GM21528 (cell line): ENCODE results near the gene MAP3K7CL.
"Not testable (repeated sequence)": the region's sequence is repeated elsewhere in the genome, so short reads cannot be mapped to it uniquely, and the experiment has no call there.

Experiments
- ATAC-seq: cut with Tn5 transposase; IDR thresholded peaks from one replicate; pipeline ENCODE4 v1.9.1; 2021; ENCODE audit warnings: mild to moderate bottlenecking, moderate library complexity; ENCODE audit not compliant: unreplicated experiment, low FRiP score

Gene MAP3K7CL

DNA sequence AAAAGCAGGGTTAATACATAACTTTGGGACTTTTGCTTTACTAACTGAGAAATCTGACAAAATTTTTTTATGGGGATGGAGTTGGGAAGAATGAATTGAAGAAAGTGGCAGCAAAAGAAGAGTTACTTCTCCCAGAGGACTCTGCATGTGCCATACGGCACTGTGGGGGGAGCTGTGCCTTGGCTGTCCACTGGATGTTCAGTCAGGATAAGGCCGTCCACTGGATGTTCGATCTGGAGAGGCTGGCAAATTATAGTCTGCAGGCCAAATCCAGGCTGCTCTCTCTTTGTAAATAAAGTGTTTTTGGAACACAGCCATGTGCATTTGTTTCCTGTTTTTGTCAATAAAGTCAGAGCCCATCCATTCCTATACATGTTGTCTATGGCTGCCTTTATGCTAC lies 4.5 kb upstream of the MAP3K7CL start:
- no peak for ATAC-seq

DNA sequence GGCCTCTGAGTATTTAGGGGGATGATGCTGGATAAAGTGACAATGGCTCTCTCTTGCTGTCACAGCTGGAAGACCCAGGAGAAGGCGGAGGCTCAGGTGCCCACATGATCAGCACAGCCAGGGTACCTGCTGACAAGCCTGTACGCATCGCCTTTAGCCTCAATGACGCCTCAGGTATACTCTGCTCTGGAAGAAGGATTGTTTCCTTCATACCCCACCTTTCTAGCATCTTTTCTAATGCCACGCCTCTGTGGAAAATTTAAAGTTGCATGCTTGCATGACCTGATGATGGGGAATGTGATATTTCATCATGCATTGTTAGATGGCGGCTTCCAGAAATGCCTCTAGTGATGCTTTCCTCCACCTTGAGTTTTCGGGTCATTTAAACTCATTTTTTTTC lies 2.8 kb downstream of the MAP3K7CL start:
- no peak for ATAC-seq

DNA sequence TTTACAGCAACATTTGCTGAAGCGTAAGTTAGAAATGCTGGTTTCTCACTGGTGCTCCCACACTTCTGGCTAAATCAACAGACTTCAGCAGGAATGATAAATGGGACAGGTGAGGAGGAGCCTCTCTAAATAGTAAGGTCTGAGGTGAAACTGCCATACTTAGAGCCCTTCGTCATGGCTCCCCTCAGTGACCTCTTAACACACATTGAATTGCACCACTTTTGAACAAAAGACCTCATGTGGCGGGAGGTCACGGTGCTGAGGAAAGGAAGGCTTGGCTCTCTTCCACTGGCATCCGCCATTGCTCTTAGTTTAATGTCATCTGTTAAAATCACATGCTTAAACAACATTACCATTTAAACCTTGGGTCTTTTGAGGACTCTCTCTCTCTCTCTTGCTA lies 3.4 kb downstream of the MAP3K7CL start:
- ATAC-seq: no peak

DNA sequence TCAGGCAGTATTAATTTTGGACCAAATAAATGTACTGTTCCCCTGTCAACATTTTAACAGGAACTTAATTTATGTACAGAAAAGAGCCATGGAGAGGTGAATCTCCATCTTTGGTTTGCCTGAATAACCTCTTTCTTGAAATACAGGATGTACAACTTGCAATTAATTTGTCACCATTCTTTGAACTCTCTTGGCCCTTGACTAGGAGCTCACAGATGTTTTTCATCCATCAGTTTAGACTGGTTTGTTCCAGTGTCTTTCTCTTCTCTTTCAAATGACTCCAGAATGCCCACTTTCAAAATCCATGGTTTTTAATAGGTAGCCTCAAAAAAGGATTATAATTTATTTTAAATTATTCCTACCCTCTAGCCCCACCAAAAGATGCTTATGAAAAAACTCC lies 5.0 kb downstream of the MAP3K7CL start:
- no peak for ATAC-seq

DNA sequence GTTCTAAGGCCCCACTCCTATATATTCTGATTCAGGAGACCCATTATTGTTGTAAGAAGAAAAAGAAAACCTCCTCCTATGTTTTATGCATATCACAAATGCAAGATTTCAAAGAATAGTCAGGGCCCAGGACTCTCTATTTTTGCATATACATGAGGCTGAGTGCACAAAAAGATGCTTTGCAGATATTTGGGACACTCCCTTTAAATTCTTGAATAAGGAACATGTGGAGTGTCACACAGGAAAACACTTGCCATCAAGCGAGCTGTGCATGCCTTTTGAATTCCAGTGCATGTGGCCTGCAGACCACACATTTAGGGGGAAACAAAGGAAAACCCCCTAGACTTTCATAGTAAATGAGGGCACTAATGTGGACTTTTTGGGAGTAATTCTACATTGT lies 5.6 kb downstream of the MAP3K7CL start:
- ATAC-seq: no peak

DNA sequence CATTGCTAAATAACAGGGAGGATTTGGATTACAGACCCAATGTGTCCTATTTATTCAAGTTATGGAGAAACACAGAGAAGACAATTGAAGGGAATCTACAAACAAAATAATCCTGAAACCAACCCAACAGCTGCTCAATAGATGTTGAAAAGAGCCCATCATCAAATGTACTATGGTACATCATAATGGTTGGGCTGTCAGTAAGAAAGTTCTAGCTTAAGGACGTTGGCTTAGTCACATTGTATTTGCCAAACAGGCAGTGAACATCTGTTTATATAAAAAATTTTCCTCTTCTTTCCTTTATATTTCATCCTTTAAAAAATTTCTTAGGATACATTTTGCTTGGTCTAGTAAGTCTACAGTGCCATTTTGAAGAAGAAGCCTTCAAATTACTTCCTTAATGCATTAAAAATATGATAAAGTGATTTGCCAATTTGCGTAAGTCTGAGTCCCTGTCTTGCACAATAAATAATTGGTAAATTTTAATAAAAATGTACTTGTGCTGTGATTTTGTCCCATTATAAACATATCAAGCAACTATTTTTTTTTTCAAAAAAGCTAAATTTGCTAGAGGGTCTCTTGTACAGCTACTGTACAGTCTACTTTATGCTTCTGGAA lies 14.4 kb downstream of the MAP3K7CL start:
- ATAC-seq: no peak

DNA sequence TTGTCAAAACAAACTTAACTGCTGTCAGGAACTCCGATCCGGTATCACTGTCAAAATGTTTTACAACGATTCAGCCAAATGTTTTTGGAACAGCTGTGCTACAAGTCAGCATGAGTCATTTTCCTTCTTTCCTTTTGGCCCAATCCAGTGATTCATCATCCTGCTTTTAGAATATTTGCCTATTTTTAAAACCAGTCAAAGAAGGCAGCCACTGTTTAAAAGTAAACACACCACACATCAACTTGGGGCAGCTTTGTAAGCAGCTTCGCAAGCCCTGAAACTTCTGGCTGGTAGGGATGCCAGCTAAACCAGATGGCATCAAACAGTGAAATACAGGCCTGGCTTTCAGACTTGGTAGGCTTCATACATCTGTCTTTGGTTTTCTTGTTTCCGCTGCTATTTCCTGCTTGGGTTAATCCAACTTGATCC lies 14.9 kb downstream of the MAP3K7CL start:
- ATAC-seq: no peak

DNA sequence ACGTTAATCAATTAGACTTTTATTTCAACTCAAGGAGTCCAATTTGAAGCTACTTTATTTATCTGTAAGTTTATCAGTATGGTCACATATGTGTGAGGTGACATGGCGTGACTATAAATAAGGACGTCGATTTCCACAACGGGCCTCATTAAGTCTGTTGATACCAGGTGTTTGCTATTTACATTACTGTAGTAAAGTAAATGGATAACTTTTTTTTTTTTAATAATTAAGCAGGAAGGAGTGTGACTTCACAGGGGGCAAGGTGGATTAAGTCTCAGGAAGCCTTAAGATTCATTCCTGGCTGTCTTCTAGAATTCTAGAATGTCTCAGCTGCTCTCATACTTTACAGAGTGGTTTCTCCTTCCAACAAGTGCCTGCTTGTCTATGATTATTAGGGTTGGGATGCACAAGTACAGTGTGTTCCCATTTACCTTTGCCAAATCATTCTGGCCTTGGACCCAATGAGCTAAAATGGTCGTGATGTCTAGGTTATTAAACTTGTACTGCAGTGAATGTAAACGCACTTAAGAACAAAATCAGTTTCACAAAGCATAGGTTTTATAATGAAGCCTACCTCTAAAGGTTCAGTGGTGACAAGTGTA lies 15.5 kb downstream of the MAP3K7CL start:
- ATAC-seq: no peak

DNA sequence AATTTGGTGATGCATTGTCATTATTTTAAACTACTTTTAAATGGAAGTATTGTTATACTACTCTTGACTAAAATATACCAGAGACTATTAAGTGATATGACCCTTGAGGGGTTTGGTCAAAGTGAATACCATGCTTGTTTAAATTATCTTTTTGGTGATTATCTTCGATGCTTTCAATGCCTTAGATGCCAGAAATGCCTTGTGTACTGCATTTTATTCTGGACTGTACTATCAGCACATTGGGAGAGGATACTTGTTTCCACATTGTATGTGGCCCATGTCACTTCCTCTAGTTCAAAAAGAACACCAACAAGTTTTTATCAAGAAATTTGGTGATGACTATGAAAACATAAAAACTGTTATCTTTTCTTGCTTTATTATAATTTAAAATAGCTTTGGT lies 16.3 kb downstream of the MAP3K7CL start:
- ATAC-seq: no peak

DNA sequence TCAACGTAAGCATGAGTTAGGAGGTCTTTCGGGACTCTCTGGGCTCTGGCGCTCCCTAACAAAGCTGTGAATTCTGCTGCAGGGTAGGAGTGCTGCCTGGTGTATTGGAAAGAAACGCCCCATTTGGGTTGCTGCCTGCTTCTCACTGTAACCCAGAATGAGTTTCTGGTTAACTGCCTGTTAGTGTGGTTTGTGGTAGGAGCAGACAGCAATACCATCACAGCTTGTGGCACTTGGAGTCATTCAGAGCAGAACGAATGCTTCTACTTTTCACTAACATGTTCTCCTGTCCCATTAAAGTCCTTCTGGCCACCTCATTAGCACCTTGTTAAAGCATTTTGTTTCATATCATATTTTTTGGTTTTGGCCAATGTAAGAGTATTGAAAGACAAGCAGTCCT lies 18.1 kb downstream of the MAP3K7CL start:
- ATAC-seq: no peak

DNA sequence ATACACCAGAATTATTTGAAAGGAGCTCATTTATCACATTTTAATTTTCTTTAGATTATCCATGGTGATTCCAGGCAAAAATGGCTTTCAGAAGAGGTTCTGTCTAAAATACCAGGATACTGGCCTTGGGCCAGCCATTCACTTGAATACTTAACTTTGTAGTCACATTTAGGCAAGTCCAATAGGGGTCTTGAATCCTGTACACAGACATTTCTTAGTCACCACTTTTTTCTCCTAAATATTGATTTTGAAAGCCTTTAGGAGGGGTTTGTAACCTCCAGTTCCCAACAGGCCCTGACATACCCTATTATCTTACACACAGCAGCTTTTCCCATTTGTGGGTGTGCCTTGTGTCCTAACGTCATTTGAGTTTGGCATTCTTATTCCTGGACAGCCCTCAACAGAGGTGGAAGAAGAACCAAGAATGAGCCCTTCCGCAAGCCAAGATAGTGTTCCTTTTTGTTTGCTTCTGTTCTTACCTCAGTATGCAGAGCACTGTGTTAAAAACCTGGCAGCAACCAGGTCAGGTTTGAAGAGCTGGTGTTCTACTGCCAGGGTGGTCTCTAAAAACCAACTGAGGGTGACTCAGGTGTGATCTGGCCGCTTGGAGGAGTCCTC lies 19.5 kb downstream of the MAP3K7CL start:
- no peak for ATAC-seq

DNA sequence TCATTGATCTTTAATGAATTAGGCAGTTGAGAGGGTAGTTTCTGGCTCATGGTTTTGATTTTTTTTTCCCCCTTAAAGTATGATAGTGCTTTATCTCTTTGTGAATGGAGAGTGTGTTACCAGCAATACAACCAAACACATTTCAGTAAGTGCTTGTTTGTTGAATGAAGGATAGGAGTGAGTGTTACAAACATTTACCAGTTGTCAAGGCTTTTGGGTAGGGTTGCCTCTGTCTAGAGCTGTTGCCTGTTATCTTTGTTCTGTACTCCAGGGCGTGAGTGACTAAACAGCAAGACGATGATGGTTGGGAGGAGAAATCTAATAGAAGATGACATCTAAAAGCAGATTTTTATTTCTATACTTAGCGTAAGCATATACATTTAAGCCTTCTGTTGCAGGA lies 21.5 kb downstream of the MAP3K7CL start:
- ATAC-seq: no peak

DNA sequence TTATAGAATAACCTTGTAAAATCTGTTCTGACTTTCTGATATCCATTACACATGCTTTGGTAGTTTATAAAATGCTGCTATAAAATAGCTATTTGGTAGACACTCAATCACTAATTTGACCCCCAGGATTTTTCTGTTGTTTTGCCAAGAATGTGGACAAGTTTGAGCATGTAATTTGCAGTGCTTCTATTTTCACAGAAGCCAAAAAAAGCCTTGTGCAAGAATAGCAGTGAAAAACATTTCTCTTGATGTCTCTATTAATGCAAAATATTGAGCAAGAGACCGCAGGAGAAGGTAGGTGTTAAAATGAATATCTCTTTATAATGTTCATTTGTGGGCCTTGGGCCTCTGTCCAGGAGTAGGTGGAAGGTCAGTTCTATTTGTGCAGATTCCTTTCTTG lies 22.5 kb downstream of the MAP3K7CL start:
- ATAC-seq: no peak

DNA sequence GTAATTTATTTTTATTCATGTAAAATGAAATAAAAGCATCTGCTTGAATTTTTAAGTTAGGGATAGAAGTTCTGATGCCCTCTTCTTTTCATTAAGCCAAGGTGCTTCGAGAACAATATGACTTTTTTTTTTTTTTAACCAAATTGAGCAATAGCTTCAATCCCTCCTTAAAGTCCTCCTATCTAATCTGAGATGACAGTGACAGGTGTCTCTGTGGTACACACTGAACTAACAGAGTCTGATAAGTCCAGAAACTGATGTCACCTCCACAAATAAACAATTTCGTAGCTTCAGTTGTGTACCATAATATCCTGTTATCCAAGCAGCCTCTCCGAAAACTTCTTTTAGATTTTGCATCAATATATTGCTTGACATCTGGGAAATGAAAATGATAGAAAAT lies 23.8 kb downstream of the MAP3K7CL start:
- ATAC-seq: no peak

DNA sequence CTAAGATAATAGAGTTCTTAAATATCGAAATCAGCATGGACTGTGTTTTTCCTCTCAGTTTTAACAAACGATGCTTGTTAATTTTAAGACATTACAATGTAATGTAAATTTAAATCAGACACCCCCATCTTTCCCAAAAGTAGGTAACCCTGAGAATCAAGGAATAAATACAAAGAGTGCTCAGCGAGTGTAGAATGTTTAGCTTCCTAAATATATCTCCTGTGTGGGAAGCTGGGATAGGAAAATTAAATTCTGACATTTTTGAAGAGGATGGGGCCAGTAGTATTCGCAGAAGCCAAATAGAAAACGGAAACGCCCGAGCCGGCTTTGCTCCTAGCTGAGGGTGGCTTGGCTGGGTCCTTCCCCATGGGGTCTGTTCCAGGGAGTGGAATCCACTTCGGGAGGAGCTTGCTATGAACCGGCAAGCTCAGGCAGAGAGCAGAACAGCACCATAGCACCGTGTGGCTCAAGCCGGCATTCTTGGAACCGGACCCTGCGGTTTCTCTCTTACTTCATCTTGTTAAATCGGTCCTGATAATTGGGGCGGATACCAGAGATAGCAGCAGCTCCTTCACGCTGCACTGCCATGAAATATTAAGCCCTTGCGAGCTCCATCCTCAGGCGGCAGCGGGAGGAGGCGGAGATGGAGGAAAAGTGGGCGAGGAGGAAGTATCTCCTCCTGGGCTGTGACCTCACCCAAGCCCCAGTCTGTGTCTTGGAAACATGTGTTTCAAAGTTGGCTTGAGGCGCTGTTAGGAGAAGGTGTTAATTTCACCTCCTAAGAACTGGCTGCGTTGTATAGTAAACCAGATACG lies 24.9 kb downstream of the MAP3K7CL start:
- ATAC-seq: no peak

DNA sequence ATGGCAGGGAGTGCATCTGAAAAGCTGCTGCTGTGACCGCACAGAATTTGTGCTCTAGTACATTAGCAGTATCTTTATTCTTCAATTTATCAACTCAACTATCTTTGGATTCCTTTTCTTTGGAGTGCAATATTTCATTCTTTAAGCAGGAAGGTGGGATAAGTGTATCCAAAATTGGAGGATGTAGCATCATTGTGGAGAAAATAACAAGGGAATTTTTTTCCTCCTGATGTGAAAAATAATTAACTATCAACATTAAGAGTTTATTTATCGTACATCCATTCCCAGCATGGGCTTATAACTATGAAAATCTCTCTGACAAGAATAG lies 25.5 kb downstream of the MAP3K7CL start:
- ATAC-seq: no peak

DNA sequence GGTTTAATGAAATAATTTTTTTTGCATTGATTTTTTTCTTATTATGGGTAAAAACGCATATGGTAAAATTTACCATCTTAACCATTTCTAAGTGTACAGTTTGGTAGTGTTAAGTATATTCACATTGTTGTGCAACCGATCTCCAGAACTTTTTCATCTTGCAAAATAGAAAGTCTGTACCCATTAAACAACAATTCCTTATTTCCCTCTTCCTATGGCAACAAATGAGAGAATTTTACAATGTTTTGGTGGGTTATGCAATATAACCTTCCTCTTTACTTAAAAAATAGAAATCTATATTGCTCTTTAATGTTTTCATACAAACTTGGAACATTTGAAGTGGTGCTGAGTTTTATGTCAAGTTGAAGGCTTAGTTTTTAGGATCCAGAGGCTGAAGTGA lies 26.6 kb downstream of the MAP3K7CL start:
- ATAC-seq: no peak

DNA sequence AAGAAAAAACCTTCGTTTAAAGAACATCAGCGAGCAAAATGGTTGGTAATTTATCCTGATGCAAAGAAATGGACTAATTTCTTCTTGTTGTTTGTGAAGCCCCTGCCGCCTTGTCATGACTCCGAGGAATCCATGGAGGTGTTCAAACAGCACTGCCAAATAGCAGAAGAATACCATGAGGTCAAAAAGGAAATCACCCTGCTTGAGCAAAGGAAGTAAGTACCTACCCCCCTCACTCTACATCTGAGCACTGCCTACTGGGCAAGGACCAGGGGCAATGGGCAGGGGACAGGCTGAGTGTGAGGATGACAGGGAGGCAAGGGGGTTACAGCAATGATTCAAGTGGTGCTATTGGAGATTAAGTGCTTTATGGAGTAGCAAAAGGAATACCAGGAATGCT lies 29.4 kb downstream of the MAP3K7CL start:
- no peak for ATAC-seq

DNA sequence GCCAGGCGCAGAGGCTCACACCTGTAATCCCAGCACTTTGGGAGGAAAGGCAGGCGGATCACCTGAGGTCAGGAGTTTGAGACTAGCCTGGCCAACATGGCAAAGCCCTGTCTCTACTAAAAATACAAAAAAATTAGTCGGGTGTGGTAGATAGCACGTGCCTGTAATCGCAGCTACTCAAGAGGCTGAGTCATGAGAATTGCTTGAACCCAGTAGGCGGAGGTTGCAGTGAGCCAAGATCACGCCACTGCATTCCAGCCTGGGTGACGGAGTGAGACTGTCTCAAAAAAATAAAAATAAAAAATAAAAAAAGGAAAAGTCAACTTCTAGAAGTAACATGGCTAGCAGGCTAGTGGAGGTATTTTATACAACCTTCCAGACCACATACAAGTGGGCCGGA lies 32.4 kb downstream of the MAP3K7CL start:
- not testable (repeated sequence) for ATAC-seq

DNA sequence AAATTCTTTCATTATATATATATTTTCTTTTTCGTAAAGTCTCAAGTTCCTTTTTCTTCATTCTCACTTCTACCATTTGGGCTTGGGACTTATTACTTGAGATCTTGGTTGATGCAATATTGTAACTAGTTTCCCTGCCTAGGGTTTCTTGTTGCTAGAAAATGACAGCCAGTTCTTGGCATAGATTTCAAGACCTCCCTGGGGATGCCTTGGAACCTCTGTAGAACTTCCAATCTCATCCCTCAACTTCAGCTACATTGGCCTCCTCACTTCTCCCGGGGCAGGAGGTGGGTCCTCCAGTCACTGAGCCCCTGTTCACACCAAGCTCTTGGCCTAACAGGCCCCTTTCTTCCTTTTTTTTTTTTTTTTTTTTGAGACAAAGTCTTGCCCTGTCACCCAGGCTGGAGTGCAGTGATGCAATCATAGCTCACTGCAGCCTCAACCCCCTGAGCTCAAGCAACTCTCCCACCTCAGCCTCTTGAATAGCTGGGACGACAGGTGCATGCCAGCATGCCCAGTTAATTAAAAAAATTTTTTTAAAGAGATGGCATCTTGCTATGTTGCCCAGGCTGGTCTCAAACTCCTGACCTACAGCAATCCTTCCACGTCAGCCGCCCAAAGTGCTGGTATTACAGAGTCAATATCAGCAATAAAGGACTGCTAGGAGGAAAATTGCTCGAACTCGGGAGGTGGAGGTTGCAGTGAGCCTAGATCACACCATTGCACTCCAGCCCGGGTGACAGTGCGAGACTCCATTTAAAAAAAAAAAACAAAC lies 33.1 kb downstream of the MAP3K7CL start:
- ATAC-seq: no peak
